HepG2 (cell line): Measurements from ENCODE around the gene STAMBPL1. TPM values are rescaled to one million over a fixed set of nuclear protein-coding genes. Genes with fewer than 3 reads are reported as not detected.

Experiments
- ATAC-seq: fragments of 200-7000 bp; cut with Tn5 transposase; 3 replicates; pipeline ENCODE4 v1.9.1; 2020; ENCODE audit warnings: mild to moderate bottlenecking, moderate library complexity
- BruUV-seq: library from RNA; stranded (reverse); fragments of 400-500 nt; replicated peaks from 2 replicates; lab custom pipeline; 2021; lab: Mats Ljungman, UMichigan
- CTCF ChIA-PET: fragments of 300-600 bp; formaldehyde crosslinking; extraction: SDS; loops from one replicate; lab custom pipeline; 2021; ENCODE audit warnings: low total read pairs, inconsistent platforms, low intra/inter-chr PET ratio; lab: Yijun Ruan, JAX
- POLR2A ChIA-PET: fragments of 350-600 bp; sonication (Branson Sonifier 250); formaldehyde crosslinking; loops from one replicate; lab custom pipeline; 2020; ENCODE audit warnings: antibody characterized with exemption, inconsistent platforms; lab: Yijun Ruan, JAX
- DNase-seq: peaks from one replicate; pipeline ENCODE4 v3.0.0-alpha.2; 2015; ENCODE audit warnings: low spot score
- FAIRE-seq: peaks from 3 replicates; lab custom pipeline; 2011; peaks lifted over from hg19 to GRCh38; lab: Jason Lieb, UNC
- H2AFZ ChIP-seq: one replicate; pipeline ENCODE4 v1.6.1; 2011; ENCODE audit warnings: low read length, inconsistent platforms
- H3K27ac ChIP-seq: fragments of 300-600 bp; 3 replicates; pipeline ENCODE4 v1.8.0; 2011; ENCODE audit warnings: mixed run types, mild to moderate bottlenecking, mixed read lengths, low read length, inconsistent platforms; ENCODE audit not compliant: insufficient read depth; ENCODE audit errors: extremely low read length
- H3K27me3 ChIP-seq, 2 experiments: fragments of 200-600 bp in 1 of 2; 2 replicates in 1 of 2; 3 replicates in 1 of 2; pipeline versions ENCODE4 v1.6.0 to v1.8.0; 2011; ENCODE audit warnings: low read length in 2 of 2, mild to moderate bottlenecking in 2 of 2, moderate library complexity in 2 of 2, inconsistent platforms in 1 of 2; ENCODE audit not compliant: insufficient read depth in 2 of 2, control insufficient read depth in 1 of 2
- H3K36me3 ChIP-seq, 2 experiments: fragments of 200-600 bp in 1 of 2; replicated peaks in 1 of 2; 2 replicates in 1 of 2; 3 replicates in 1 of 2; pipeline versions ENCODE4 v1.5.1 to v1.8.0; 2011; ENCODE audit warnings: low read length in 2 of 2, inconsistent platforms in 1 of 2; ENCODE audit not compliant: insufficient read depth in 2 of 2, control insufficient read depth in 1 of 2
- H3K4me1 ChIP-seq: 2 replicates; pipeline ENCODE4 v1.5.1; 2012; ENCODE audit warnings: low read length, inconsistent platforms; ENCODE audit not compliant: insufficient read depth
- H3K4me2 ChIP-seq: 2 replicates; pipeline ENCODE4 v1.6.0; 2011; ENCODE audit warnings: low read depth, low read length, inconsistent platforms
- H3K4me3 ChIP-seq, 3 experiments: fragments of 200-600 bp in 1 of 3; sonication (generic), shearing (Covaris generic) in 1 of 3; replicated peaks in 1 of 3; 2 replicates each; pipeline ENCODE4 v1.5.1; 2011 to 2016; ENCODE audit warnings: low read length in 3 of 3, inconsistent platforms in 2 of 3, low read depth in 2 of 3, mild to moderate bottlenecking in 2 of 3, control low read depth in 1 of 3, mixed read lengths in 1 of 3; ENCODE audit not compliant: insufficient read depth in 1 of 3
- H3K79me2 ChIP-seq: one replicate; pipeline ENCODE4 v1.6.1; 2011; ENCODE audit warnings: low read length, inconsistent platforms; ENCODE audit not compliant: insufficient read depth
- H3K9ac ChIP-seq: 2 replicates; pipeline ENCODE4 v1.6.0; 2011; ENCODE audit warnings: mild to moderate bottlenecking, low read depth, low read length, inconsistent platforms; ENCODE audit not compliant: insufficient read depth
- H3K9me3 ChIP-seq: 2 replicates; pipeline ENCODE4 v1.5.1; 2012; ENCODE audit warnings: mild to moderate bottlenecking, low read length
- H4K20me1 ChIP-seq: 2 replicates; pipeline ENCODE4 v1.6.0; 2011; ENCODE audit warnings: inconsistent platforms, mild to moderate bottlenecking, low read length, moderate library complexity; ENCODE audit not compliant: insufficient read depth
- HDAC1 ChIP-seq: sonication (generic); formaldehyde crosslinking; IDR thresholded peaks from 2 replicates; pipeline ENCODE4 v1.5.1; 2020; ENCODE audit warnings: mild to moderate bottlenecking, missing genetic modification reagents
- KMT2A ChIP-seq: sonication (generic); formaldehyde crosslinking; IDR thresholded peaks from 2 replicates; pipeline ENCODE4 v1.4.0; 2020; ENCODE audit warnings: missing genetic modification reagents
- NCOA2 ChIP-seq: sonication (generic); formaldehyde crosslinking; IDR thresholded peaks from 2 replicates; pipeline ENCODE4 v1.8.0; 2022; ENCODE audit warnings: inconsistent platforms
- NR2F2 ChIP-seq: IDR thresholded peaks from 2 replicates; pipeline ENCODE4 v1.6.1; 2012; ENCODE audit warnings: low read depth, inconsistent platforms, borderline replicate concordance
- NR2F6 ChIP-seq, 2 experiments: IDR thresholded peaks; 2 replicates each; pipeline ENCODE4 v1.6.1; 2016; ENCODE audit warnings: antibody characterized with exemption in 1 of 2, mild to moderate bottlenecking in 1 of 2
- RBM39 ChIP-seq: fragments of 200-400 bp; formaldehyde crosslinking; IDR thresholded peaks from one replicate; pipeline ENCODE4 v1.6.1; 2018; ENCODE audit warnings: antibody characterized with exemption, mild to moderate bottlenecking, low read depth, low read length; ENCODE audit not compliant: poor library complexity, severe bottlenecking
- SRF ChIP-seq: IDR thresholded peaks from 2 replicates; pipeline ENCODE4 v1.6.1; 2011; ENCODE audit warnings: mild to moderate bottlenecking, low read depth, low read length, moderate library complexity
- TEAD3 ChIP-seq: optimal IDR thresholded peaks from 2 replicates; pipeline ENCODE3; 2016; ENCODE audit warnings: borderline replicate concordance
- ZBTB7B ChIP-seq: sonication (generic); formaldehyde crosslinking; IDR thresholded peaks from 2 replicates; pipeline ENCODE4 v1.4.0; 2020; ENCODE audit warnings: missing genetic modification reagents
- ZFP41 ChIP-seq: sonication (generic); formaldehyde crosslinking; IDR thresholded peaks from 2 replicates; pipeline ENCODE4 v1.4.0; 2020; ENCODE audit warnings: mild to moderate bottlenecking, missing genetic modification reagents, borderline replicate concordance
- ZNF124 ChIP-seq: sonication (generic); formaldehyde crosslinking; IDR thresholded peaks from 2 replicates; pipeline ENCODE4 v1.4.0; 2020; ENCODE audit warnings: missing genetic modification reagents
- ZNF138 ChIP-seq: sonication (generic); formaldehyde crosslinking; IDR thresholded peaks from 2 replicates; pipeline ENCODE4 v1.5.0; 2020; ENCODE audit warnings: mild to moderate bottlenecking, low read depth, missing genetic modification reagents
- ZNF788 ChIP-seq: sonication (generic); formaldehyde crosslinking; IDR thresholded peaks from 2 replicates; pipeline ENCODE4 v1.5.0; 2020; ENCODE audit warnings: mild to moderate bottlenecking, missing genetic modification reagents, borderline replicate concordance
- WGBS: methylation state at CpG from one replicate; pipeline ENCODE4 v1.1.6; 2017; ENCODE audit warnings: low lambda C conversion rate; 5-methylcytosine and 5-hydroxymethylcytosine counted together
- in situ Hi-C: cut with HindIII; loops from 2 replicates; pipeline ENCODE4 v1.10.0; 2017; ENCODE audit warnings: low pct_unique_long_range_greater_than_20kb; ENCODE audit not compliant: extremely low pct_ligation_motif_present
- intact Hi-C: fragments of 100-400 bp; cut with micrococcal nuclease; formaldehyde crosslinking; loops from one replicate; pipeline ENCODE4 v1.10.0; 2022; ENCODE audit not compliant: unreplicated experiment
- polyA plus RNA-seq, 8 experiments: library from polyadenylated mRNA; depleted of rRNA in 3 of 8; stranded (reverse) in 7 of 8; unstranded in 1 of 8; fragments of >200 nt; fragmentation: Illumina TruSeq in 4 of 8; extraction: Trizol in 4 of 8; gene quantifications; 2 replicates each; pipeline versions ENCODE4 v1.2.1 to v1.2.3, GENCODE V29; 2011 to 2016; ENCODE audit warnings: low read depth in 4 of 8, missing spikeins in 1 of 8, mixed read lengths in 1 of 8; ENCODE audit not compliant: insufficient read depth in 1 of 8
- total RNA-seq, 5 experiments: library from RNA; depleted of rRNA; stranded (reverse); fragments of >200 nt; fragmentation: Illumina TruSeq; extraction: Trizol; gene quantifications; 2 replicates each; pipeline ENCODE4 v1.2.3, GENCODE V29; 2016; ENCODE audit warnings: low read depth in 1 of 5
- TF ChIP-seq, protein P1 (sequence below): sonication (generic); formaldehyde crosslinking; IDR thresholded peaks from 2 replicates; pipeline ENCODE4 v1.5.1; 2020; ENCODE audit warnings: missing genetic modification reagents, mild to moderate bottlenecking, borderline replicate concordance
- TF ChIP-seq, protein P2 (sequence below): sonication (generic); formaldehyde crosslinking; IDR thresholded peaks from 2 replicates; pipeline ENCODE4 v1.8.0; 2022; ENCODE audit warnings: missing genetic modification reagents, mild to moderate bottlenecking, borderline replicate concordance

Gene STAMBPL1
- total and polyA plus RNA-seq, 2 of the 13 experiments (the other 11 are each of a cell fraction or from before 2014, with no cell fraction given), result 1.4 to 1.5 TPM

DNA sequence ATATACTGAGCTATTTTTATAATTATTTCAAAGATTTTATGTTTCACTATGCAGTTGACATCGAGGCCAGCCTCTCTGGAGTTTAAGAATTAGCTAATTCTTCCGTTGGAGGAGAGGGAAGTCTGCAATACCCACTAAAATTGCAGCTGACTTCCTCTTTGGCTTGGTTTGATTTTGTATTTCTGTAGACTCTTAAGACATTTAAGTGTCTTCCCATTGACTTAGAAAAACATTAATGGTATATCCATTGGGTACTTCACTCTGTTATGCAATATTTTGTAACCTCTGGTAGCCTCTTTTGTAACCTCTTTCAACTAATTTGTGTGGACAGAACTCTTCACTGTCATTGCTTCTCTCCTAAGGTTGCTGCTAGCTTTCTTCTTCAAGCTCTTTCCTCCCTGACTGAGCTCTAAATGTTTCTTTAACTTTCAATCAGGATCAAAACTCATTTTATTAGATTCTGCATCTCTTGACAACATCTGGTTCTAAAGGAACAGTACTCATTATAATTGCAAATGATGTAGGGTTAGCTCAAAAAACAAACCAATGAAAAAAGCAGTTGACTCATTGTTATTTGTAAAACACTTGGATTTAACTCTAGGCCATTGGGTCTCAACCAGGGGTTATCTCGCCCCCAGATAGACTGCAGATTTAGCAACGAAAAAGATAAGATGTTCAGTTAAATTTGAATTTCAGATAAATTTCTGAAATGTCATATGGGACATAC, 26.7 kb upstream of the STAMBPL1 start:
- H4K20me1 ChIP-seq, result no peaks in the 10 kb centered on the region
- H3K4me3 ChIP-seq, result no peak overlapping the region
- ATAC-seq, result no peak
- H2AFZ ChIP-seq, result no peak overlapping the region
- no peak for DNase-seq
- TF ChIP-seq TEAD3 (no peak), RBM39 (no peak), ZBTB7B (CRISPR knock-in tag) (no peak), ZFP41 (CRISPR knock-in tag) (no peak), SRF (no peak), NR2F2 (no peak), ZNF124 (CRISPR knock-in tag) (no peak)
- TF ChIP-seq, protein P1, sequence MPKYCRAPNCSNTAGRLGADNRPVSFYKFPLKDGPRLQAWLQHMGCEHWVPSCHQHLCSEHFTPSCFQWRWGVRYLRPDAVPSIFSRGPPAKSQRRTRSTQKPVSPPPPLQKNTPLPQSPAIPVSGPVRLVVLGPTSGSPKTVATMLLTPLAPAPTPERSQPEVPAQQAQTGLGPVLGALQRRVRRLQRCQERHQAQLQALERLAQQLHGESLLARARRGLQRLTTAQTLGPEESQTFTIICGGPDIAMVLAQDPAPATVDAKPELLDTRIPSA, result no peak
- H3K36me3 ChIP-seq, result no peaks in the 10 kb centered on the region
- 11% methylated on average over 4 of the region's 4 CpGs for WGBS
- no peak overlapping the region for H3K4me2 ChIP-seq
- no peaks in the 10 kb centered on the region for H3K79me2 ChIP-seq
- H3K4me1 ChIP-seq, result no peaks in the 10 kb centered on the region
- ChIA-PET POLR2A (no interaction called here), CTCF (no interaction called here)
- no peak overlapping the region for H3K9ac ChIP-seq
- no peaks in the 10 kb centered on the region for H3K9me3 ChIP-seq
- H3K27me3 ChIP-seq, result no peaks in the 10 kb centered on the region
- intact Hi-C loops, result no loop called here
- in situ Hi-C loops, result no loop called here
- FAIRE-seq, result no peak
- BruUV-seq, result no TSS peak
- no peak overlapping the region for H3K27ac ChIP-seq

DNA sequence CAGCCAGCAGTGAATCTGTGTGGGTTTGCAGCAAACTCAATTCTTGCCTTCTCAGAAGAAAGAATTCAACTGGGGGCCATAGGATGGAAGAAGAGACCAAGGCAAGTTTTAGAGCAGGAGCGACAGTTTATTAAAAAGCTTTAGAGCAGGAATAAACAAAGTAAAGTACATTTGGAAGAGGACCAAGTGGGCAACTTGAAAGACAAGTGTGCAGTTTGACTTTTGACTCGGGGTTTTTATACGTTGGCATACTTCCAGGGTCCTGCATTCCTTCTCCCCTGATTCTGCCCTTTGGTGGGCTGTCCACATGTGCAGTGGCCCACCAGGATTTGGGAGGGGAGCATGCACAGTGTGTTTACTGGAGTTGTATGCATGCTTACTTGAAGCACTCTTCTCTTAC, 25.4 kb upstream of the STAMBPL1 start:
- Histone ChIP-seq H3K27me3 (no peaks in the 10 kb centered on the region), H3K4me1 (no peaks in the 10 kb centered on the region), H3K4me3 (no peak overlapping the region), H3K36me3 (no peaks in the 10 kb centered on the region), H4K20me1 (no peaks in the 10 kb centered on the region), H3K9ac (no peak overlapping the region), H3K4me2 (no peak overlapping the region), H3K9me3 (no peaks in the 10 kb centered on the region), H3K79me2 (no peaks in the 10 kb centered on the region), H3K27ac (no peak overlapping the region), H2AFZ (no peak overlapping the region)
- no peak for FAIRE-seq
- intact Hi-C loops (no loop called here), in situ Hi-C loops (no loop called here)
- DNase-seq, result no peak
- CTCF ChIA-PET, result no interaction called here
- POLR2A ChIA-PET, result no interaction called here
- 2% methylated on average over 3 of the region's 3 CpGs for WGBS
- no peak for ATAC-seq
- no TSS peak for BruUV-seq
- TF ChIP-seq, protein P2, sequence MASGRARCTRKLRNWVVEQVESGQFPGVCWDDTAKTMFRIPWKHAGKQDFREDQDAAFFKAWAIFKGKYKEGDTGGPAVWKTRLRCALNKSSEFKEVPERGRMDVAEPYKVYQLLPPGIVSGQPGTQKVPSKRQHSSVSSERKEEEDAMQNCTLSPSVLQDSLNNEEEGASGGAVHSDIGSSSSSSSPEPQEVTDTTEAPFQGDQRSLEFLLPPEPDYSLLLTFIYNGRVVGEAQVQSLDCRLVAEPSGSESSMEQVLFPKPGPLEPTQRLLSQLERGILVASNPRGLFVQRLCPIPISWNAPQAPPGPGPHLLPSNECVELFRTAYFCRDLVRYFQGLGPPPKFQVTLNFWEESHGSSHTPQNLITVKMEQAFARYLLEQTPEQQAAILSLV (CRISPR knock-in tag), result no peak
- TF ChIP-seq HDAC1, result no peak
- no peak for TF ChIP-seq NCOA2 (CRISPR knock-in tag)
- TF ChIP-seq NR2F6 (IDR thresholded peaks at IDR 0.05), result no peak
- TF ChIP-seq NR2F6 (CRISPR knock-in tag; IDR thresholded peaks at IDR 0.05), result no peak
- TF ChIP-seq ZNF138, result no peak
- TF ChIP-seq KMT2A (CRISPR knock-in tag), result no peak
- TF ChIP-seq ZNF788 (CRISPR knock-in tag), result no peak
